Cerebellar nuclear complex (tissue), 1 donor: ENCODE results near the gene NFATC4.
"Not testable (repeated sequence)": the region's sequence is repeated elsewhere in the genome, so short reads cannot be mapped to it uniquely, and the experiment has no call there.

ENCODE experiments used
- DNase-seq, 2 experiments: peaks; one replicate each; lab custom pipeline; 2025; lab: John Stamatoyannopoulos, UW

Gene NFATC4

GRCh38 chr14:24339284-24340151 lies 28.5 kb upstream of the NFATC4 start, which contains the start of gene RIPK3:
TSS of gene RIPK3 (minus strand) at chr14:24339991. CDS start at chr14:24339826, 165 bp downstream.
- DNase-seq: no peak

DNA sequence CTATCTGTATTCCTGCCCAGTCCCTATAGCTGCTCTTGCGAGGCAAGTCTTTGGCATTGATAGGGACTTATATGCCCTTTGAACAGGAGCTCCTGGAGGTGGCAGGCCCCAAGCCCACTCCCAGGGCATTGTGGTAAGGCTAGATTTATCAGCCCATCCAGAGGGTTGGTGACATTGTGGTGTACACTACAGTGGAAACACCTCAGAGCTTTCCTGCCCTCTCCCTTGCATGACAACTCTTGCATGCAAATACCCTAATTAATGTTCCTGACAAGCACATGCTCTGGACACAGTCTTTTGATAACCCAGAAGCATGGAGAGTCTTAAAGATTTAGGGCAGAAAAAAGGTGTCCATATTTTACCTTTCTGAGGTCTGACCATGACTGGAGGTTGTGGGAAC lies 27.4 kb upstream of the NFATC4 start:
- no peak for DNase-seq

- no peak for DNase-seq
These were observed 25.1 kb upstream of the NFATC4 start for GRCh38 chr14:24342889-24343288.

GRCh38 chr14:24343795-24344660 lies 24.0 kb upstream of the NFATC4 start:
- no peak for DNase-seq

GRCh38 chr14:24347134-24347533 lies 20.9 kb upstream of the NFATC4 start:
- DNase-seq: no peak

GRCh38 chr14:24348186-24348585 lies 19.8 kb upstream of the NFATC4 start:
- no peak for DNase-seq

DNA sequence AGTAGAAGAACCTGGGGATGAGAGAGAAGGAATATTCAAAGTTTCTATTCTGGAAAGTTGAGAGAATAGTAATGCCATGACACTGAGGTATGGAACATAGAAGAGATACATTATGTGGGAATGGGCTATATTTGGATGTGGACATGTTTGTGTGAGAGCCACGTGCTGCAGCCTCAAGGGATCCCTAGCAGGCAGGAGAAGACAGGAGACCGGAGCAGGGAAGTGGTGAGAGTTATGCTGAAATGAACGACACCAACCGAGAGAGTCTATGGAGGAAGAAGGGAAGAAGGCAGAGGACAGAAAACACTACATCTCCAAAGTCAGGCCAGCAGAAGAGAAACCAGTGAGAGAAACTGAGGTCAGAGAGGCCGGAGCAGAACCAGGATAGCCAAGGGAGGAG lies 18.2 kb upstream of the NFATC4 start:
- DNase-seq: no peak

DNA sequence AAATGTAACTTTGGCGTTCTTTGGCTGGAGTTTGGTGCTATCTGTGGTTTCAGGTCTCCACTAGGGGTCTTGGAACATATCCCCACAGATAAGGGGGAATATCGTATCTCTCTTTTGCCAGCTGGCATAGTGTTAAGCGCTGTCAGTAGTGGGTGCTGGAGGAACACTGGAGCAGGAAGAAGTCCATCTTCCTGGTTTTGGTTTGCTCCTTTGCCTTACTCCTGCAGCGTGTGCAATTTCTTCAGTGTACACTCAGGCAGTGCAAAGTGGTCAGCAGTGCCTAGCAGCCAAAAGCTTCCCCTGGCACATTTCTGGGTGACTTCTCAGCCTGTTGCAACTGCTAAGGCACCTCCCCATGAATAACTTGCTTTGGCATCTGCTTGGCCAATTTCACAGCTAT lies 16.5 kb upstream of the NFATC4 start:
- DNase-seq: no peak

GRCh38 chr14:24353559-24354481 lies 14.2 kb upstream of the NFATC4 start:
- no peak for DNase-seq

- DNase-seq: not testable (repeated sequence)
These were observed 13.5 kb upstream of the NFATC4 start for GRCh38 chr14:24354482-24354825.

DNA sequence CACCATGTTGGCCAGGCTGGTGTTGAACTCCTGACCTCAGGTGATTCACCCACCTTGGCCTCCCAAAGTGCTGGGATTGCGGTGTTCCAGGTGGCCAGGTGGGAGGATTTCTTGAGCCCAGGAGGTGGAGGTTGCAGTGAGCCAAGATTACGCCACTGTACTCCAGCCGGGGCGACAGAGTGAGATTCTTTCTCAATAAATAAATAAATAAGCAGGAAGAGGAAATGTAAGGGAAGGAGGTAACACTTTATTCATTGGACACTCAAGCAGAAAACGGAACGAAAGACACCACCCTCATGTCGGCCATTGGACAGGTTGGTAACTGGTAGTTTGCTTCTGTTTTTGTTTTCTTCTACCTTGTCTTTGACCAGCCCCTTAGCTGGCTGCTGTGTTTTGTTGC lies 13.0 kb upstream of the NFATC4 start:
- DNase-seq: no peak

- no peak for DNase-seq
These were observed 11.8 kb upstream of the NFATC4 start for GRCh38 chr14:24356208-24356607.

GRCh38 chr14:24360281-24360680 lies 7.7 kb upstream of the NFATC4 start:
- DNase-seq: no peak

DNA sequence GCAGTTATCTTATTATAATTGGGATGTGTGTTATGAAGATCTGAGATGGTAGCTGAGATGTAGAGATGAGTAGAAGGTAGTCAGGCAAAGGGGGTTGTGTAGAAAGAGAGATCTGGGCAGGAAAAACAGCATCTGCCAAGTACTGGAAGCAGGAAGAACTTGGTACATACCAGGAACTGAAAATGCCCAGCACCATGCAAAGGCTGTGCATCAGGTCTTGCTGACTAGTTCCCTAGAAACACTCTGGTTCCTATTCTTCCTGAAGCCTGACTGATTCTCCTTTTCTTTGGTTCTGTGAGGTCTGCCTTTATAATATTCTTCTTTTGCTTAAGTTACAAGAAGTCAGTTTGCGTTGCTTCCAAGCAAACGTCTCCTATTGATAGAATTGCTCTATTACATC lies 6.7 kb upstream of the NFATC4 start:
- no peak for DNase-seq

DNA sequence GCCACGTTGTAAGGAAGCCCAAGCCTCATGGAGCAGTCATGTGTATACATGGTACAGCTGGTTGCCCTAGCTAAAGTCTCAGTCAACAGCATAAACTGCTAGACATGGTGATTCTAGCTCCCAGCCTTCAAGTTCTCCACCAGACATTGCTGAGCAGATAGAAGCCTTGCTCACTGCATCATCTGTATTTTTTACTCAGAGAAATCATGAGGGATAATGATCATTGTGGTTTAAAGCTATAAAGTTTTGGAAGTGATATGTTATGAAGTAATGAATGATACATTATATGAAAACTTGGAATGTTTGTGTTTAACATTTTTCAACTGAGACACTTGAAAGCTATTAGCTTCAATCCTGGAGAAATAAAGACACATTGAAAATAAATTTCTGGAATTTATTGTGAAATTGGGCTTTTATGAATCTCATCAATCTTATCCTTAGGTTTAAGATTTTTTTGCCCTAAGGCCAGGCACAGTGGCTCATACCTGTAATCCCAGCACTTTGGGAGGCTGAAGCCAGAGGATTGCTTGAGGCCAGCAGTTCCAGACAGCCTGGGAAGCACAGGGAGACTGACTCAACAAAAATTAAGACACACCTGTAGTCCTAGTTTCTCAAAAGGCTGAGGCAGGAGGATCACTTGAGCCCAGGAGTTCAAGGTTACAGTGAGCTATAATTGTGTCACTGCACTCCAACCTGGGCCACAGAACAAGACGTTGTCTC lies 5.6 kb upstream of the NFATC4 start:
- DNase-seq: no peak

DNA sequence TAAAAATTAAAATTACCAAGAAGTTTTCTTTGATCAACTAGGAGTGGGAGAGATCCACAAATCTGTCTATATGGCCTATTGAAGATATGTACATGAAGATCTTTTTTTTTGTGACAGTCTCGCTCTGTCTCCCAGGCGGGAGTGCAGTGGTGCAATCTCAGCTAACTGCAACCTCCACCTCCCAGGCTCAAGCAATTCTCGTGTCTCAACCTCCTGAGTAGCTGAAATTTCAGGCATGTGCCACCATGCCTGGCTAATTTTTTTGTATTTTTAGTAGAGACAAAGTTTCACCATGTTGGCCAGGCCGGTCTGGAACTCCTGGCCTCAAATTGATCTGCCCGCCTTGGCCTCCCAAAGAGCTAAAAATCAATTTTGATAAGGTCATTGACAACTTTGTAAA lies 4.6 kb upstream of the NFATC4 start:
- no peak for DNase-seq

GRCh38 chr14:24364841-24365240 lies 3.1 kb upstream of the NFATC4 start:
- DNase-seq: no peak

DNA sequence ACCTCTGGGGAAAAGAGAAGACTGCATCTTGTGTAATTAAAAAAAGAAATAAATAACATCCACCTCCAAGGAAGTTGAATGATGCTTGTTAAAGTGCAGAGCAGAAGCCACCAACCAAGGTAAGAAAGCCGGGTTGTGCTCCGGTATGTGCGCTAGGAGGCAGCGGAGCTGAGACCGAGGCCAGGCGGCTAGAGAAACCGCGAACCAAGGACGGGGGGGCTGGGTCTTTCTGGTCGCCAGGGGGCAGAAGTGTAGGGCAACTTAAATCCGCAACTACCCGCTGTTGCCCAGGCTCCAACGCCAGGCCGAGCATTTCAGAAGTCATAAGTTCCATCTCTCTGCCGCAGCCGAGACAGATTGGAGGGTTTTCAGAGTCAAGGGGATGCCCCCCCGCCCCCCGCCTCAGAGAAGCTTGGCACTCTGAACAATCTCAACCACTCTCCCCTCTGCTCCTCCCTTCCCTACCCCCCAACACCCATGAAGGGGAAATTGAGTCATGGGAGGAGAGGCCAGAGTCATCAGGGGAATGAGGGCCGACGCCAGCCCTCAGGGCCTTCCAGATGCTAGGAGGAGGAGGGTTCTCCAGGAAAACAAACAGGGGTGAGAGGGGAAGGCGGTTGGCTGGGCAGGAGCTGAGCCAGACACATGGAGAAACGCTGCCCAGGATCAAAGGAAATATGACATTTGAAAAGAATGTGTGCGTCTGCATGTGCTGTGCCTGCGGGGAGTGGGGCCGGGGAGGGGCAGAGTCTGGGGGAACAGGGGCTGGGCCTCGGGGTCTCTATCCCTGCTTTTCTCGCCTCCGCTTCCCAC lies 2.2 kb upstream of the NFATC4 start:
- peak in 1 of 2 experiments; percentile 14 for DNase-seq

DNA sequence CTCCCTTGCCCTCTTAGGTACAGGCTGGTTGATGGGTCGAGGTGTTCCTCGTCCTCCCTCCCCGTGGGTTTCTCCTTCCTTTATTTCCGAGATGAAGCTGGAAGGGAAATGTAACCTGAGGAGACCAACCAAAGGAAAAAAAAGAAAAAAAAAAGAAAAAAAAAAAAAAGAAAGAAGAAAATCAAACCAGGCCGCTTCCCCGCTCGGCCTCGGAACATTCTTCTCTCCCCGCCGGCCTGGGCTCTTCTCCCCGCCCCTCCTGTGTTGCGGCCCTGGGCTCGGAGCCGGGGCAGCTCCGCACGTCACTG lies 1.6 kb upstream of the NFATC4 start:
- DNase-seq: no peak

DNA sequence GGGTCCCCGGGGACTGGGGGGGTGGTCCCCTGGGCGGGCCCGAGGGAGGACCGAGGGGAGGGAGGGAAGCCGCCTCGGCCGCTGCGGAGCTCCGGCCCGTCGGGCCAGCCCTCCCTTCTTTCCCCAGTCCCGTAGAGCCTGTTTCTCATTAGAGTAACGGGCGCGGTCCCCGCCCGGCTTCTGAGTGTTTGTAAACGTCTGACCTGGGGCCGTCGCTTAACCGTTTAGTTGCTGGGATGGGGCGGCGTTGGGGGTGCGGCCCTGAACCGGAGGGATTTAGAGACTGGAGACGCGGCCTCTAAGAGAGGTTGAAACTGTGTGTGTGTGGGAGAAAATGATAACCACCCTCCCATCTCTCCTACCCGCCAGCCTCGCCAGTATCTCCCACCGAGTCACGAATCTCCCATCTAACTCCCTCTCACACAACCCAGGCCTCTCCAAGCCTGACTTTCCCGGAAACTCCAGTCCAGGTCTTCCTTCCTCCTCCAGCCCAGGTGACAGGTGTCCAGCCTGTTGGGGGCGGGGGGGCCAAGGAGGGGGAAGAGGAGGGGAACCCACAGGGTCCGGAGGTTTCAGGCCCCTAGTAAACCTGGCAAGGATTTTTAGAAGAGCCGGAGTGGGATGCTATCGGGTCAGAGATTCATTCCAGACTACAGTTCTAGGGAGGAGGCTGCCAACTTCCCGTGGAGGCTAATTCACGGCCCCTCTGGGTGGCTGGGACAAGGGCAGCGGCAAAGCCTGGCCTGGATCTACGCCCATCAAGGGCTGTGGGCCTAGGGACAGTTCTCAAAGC lies 1.1 kb upstream of the NFATC4 start:
- DNase-seq: peak; percentile 81 to 88
